Measurements from ENCODE around the gene ELOVL6. TPM values are rescaled to one million over a fixed set of nuclear protein-coding genes. Genes with fewer than 3 reads are reported as not detected.

The ELOVL6 gene
- total and polyA plus RNA-seq, 10 donors, result 0.58 to 4.5 (median 3.3) TPM

DNA sequence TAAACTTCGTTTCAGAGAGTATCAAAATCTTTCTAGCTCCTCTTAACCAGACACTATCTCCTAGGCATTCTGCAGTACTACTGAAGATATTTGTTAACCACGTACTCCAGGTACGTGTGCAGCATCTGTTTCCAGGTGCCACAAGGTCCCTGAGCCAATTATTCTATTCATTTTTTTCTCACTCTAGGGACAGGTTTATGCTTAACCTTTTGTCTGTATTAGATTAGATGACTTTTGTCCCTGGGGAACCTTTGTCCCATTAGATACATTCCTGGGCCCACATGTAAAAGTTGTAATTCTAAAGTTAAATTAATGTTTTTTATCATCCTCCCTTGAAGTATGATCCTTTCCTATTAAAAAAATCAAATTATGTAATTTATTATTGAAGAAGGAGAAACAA, 16.5 kb downstream of the ELOVL6 start:
- no peak for DNase-seq
- H3K4me1 ChIP-seq, result peaks cover 0 to 5% (median 0%) of the 10 kb centered on the region in 6 donors
- TF ChIP-seq, protein P1, sequence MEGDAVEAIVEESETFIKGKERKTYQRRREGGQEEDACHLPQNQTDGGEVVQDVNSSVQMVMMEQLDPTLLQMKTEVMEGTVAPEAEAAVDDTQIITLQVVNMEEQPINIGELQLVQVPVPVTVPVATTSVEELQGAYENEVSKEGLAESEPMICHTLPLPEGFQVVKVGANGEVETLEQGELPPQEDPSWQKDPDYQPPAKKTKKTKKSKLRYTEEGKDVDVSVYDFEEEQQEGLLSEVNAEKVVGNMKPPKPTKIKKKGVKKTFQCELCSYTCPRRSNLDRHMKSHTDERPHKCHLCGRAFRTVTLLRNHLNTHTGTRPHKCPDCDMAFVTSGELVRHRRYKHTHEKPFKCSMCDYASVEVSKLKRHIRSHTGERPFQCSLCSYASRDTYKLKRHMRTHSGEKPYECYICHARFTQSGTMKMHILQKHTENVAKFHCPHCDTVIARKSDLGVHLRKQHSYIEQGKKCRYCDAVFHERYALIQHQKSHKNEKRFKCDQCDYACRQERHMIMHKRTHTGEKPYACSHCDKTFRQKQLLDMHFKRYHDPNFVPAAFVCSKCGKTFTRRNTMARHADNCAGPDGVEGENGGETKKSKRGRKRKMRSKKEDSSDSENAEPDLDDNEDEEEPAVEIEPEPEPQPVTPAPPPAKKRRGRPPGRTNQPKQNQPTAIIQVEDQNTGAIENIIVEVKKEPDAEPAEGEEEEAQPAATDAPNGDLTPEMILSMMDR (IDR thresholded peaks at IDR 0.05 in 8 of 11, conservative IDR thresholded peaks at IDR 0.05 in 3 of 11), result no peak
- TF ChIP-seq POLR2AphosphoS5 (IDR thresholded peaks at IDR 0.05) (no peak), POLR2A (IDR thresholded peaks at IDR 0.05) (no peak)
- no peak overlapping the region for H3K4me3 ChIP-seq
- H3K27ac ChIP-seq, result no peak overlapping the region
- H3K36me3 ChIP-seq, result no peaks in the 10 kb centered on the region
- WGBS, 5 donors, result 85 to 93% (median 89%) methylated on average over 3 of the region's 3 CpGs
- intact Hi-C loops (cut with DNase I; ENCODE audit: low total_unique reads), result no loop called here
- H3K9me3 ChIP-seq, result no peaks in the 10 kb centered on the region
- no peaks in the 10 kb centered on the region for H3K27me3 ChIP-seq (replicated peaks in 1 of 7)

DNA sequence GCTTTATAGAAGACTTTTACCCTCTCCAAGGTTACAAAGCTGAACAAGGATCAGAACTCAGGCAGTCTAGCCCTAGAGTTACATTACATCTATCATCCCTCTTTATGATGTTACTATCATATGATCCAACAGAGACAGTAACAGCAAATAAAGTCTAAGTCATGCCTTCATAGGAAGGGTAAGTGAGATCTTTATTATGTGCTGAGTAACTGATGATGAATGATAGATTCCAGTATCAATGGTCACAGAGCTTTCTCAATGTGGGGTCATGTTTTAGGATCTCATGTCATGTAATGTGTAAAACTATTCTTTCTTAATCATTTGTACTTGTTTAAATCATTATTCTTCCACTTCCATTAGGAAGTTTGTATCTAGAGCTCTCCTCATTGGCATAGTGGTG, 22.8 kb downstream of the ELOVL6 start:
- Histone ChIP-seq H3K27ac (no peak overlapping the region), H3K36me3 (no peaks in the 10 kb centered on the region), H3K27me3 (replicated peaks in 1 of 7) (no peaks in the 10 kb centered on the region), H3K4me1 (no peaks in the 10 kb centered on the region), H3K4me3 (no peak overlapping the region), H3K9me3 (no peaks in the 10 kb centered on the region)
- intact Hi-C loops (cut with DNase I; ENCODE audit: low total_unique reads), result no loop called here
- TF ChIP-seq POLR2A (IDR thresholded peaks at IDR 0.05) (no peak), POLR2AphosphoS5 (IDR thresholded peaks at IDR 0.05) (no peak)
- TF ChIP-seq, protein P1 (IDR thresholded peaks at IDR 0.05 in 8 of 11, conservative IDR thresholded peaks at IDR 0.05 in 3 of 11), result no peak
- DNase-seq, result no peak

DNA sequence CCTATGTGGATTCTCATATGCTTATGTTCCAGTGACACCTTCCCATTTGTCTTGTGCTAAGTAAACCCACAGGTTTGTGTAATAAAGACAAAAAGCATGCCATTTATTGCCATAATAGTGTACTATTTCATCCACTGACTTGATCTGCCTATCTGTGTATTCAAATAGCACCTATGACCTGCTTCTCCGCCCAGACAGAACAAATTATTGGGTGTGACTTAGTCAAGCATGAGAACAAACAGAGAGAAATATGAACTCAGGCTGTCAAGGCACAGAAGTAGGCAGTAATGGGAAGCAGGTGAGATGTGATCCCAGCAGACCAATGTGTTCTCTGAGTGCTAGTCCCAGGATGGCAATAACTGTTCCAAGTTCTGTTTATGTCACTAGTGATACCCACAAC, 25.4 kb downstream of the ELOVL6 start:
- no peaks in the 10 kb centered on the region for H3K9me3 ChIP-seq
- no peak overlapping the region for H3K27ac ChIP-seq
- TF ChIP-seq, protein P1 (IDR thresholded peaks at IDR 0.05 in 8 of 11, conservative IDR thresholded peaks at IDR 0.05 in 3 of 11), result no peak
- TF ChIP-seq POLR2A (IDR thresholded peaks at IDR 0.05) (no peak), POLR2AphosphoS5 (IDR thresholded peaks at IDR 0.05) (no peak)
- H3K4me1 ChIP-seq, result no peaks in the 10 kb centered on the region
- H3K36me3 ChIP-seq, result no peaks in the 10 kb centered on the region
- H3K27me3 ChIP-seq (replicated peaks in 1 of 7), result no peaks in the 10 kb centered on the region
- intact Hi-C loops (cut with DNase I; ENCODE audit: low total_unique reads), result no loop called here
- H3K4me3 ChIP-seq, result no peak overlapping the region
- DNase-seq, result no peak
- 91 to 98% (median 96%) methylated on average over 1 of the region's 1 CpG for WGBS, 5 donors

DNA sequence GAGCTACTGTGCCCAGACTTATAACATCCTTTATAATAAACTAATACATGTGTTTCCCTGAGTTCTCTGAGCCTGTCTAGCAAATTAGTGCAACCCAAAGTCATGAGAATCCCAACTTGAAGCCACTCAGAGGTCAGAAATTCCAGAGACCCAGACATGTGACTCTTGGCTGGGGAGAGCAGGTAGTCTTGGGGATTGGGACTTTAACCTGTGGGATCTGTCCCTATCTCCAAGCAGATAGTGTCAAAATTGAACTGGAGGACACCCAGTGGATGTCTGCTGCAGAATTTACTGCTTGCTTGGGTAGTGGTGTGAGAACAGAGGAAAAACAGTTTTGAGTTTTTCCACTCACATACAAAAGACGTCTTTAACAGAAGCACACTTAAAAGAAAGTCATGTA, 26.4 kb downstream of the ELOVL6 start:
- 54 to 79% (median 65%) methylated on average over 1 of the region's 1 CpG for WGBS, 5 donors
- TF ChIP-seq POLR2AphosphoS5 (IDR thresholded peaks at IDR 0.05), result no peak
- no peak for TF ChIP-seq POLR2A (IDR thresholded peaks at IDR 0.05)
- TF ChIP-seq, protein P1 (IDR thresholded peaks at IDR 0.05 in 8 of 11, conservative IDR thresholded peaks at IDR 0.05 in 3 of 11), result no peak

More for the DNA sequence above, 26.4 kb downstream of the ELOVL6 start:
- Histone ChIP-seq H3K9me3 (no peaks in the 10 kb centered on the region), H3K4me3 (no peak overlapping the region), H3K27ac (no peak overlapping the region), H3K4me1 (no peaks in the 10 kb centered on the region), H3K36me3 (no peaks in the 10 kb centered on the region), H3K27me3 (replicated peaks in 1 of 7) (no peaks in the 10 kb centered on the region)
- intact Hi-C loops (cut with DNase I; ENCODE audit: low total_unique reads), result no loop called here
- DNase-seq, result no peak

Data from spleen (tissue), 11 donors.